IMR-90 (cell line): ENCODE results near the gene ADSS1. TPM values are rescaled to one million over a fixed set of nuclear protein-coding genes. Genes with fewer than 3 reads are reported as not detected.

Experiments used
- ATAC-seq: fragments of 200-7000 bp; cut with Tn5 transposase; 2 replicates; pipeline ENCODE4 v1.9.1; 2020; ENCODE audit warnings: low read depth, mild to moderate bottlenecking, moderate library complexity
- BruUV-seq: library from RNA; stranded (reverse); fragments of 400-500 nt; replicated peaks from 2 replicates; lab custom pipeline; 2021; lab: Mats Ljungman, UMichigan
- CTCF ChIA-PET: fragments of 300-600 bp; formaldehyde crosslinking; extraction: SDS; loops from one replicate; lab custom pipeline; 2021; ENCODE audit warnings: antibody characterized with exemption; lab: Yijun Ruan, JAX
- POLR2A ChIA-PET: fragments of 300-600 bp; sonication (Branson Sonifier 250); formaldehyde crosslinking; loops from one replicate; lab custom pipeline; 2022; ENCODE audit warnings: antibody characterized with exemption; ENCODE audit not compliant: unreplicated experiment; lab: Charles Lee
- DNase-seq: peaks from one replicate; pipeline ENCODE4 v3.0.0; 2013
- H2AFZ ChIP-seq: replicated peaks from 2 replicates; pipeline ENCODE3; 2013; ENCODE audit warnings: low read length, mild to moderate bottlenecking; ENCODE audit not compliant: poor library complexity
- H2AK5ac ChIP-seq: 2 replicates; pipeline ENCODE4 v1.6.1; 2013; ENCODE audit warnings: low read depth, low read length, inconsistent platforms
- H2AK9ac ChIP-seq: replicated peaks from 2 replicates; pipeline ENCODE3; 2013; ENCODE audit warnings: mild to moderate bottlenecking, low read depth, low read length, moderate library complexity; ENCODE audit not compliant: poor library complexity
- H2BK120ac ChIP-seq: 2 replicates; pipeline ENCODE4 v1.6.1; 2013; ENCODE audit warnings: low read depth, low read length, inconsistent platforms
- H2BK15ac ChIP-seq: 3 replicates; pipeline ENCODE4 v1.6.1; 2013; ENCODE audit warnings: low read depth, low read length, inconsistent platforms
- H2BK20ac ChIP-seq: 2 replicates; pipeline ENCODE4 v1.6.1; 2013; ENCODE audit warnings: low read depth, mild to moderate bottlenecking, inconsistent platforms, low read length, moderate library complexity
- H2BK5ac ChIP-seq: 2 replicates; pipeline ENCODE4 v1.6.1; 2013; ENCODE audit warnings: mild to moderate bottlenecking, low read depth, low read length, inconsistent platforms; ENCODE audit not compliant: poor library complexity, severe bottlenecking
- H3K14ac ChIP-seq: replicated peaks from 2 replicates; pipeline ENCODE4 v1.6.1; 2013; ENCODE audit warnings: low read depth, low read length, inconsistent platforms
- H3K18ac ChIP-seq: 2 replicates; pipeline ENCODE4 v1.6.1; 2013; ENCODE audit warnings: low read depth, low read length, control low read depth
- H3K23ac ChIP-seq: 2 replicates; pipeline ENCODE4 v1.6.1; 2013; ENCODE audit warnings: low read depth, low read length, inconsistent platforms
- H3K27ac ChIP-seq: 2 replicates; pipeline ENCODE4 v1.5.1; 2013; ENCODE audit warnings: mild to moderate bottlenecking, control low read depth, low read length; ENCODE audit not compliant: insufficient read depth
- H3K27me3 ChIP-seq: 2 replicates; pipeline ENCODE4 v1.6.1; 2013; ENCODE audit warnings: low read length; ENCODE audit not compliant: control insufficient read depth, insufficient read depth
- H3K36me3 ChIP-seq: 2 replicates; pipeline ENCODE4 v1.6.1; 2013; ENCODE audit warnings: low read length, mixed read lengths; ENCODE audit not compliant: control insufficient read depth, insufficient read depth
- H3K4ac ChIP-seq: 2 replicates; pipeline ENCODE4 v1.6.1; 2013; ENCODE audit warnings: low read depth, low read length, inconsistent platforms
- H3K4me1 ChIP-seq: 2 replicates; pipeline ENCODE4 v1.6.1; 2013; ENCODE audit warnings: low read length, mixed read lengths; ENCODE audit not compliant: control insufficient read depth, insufficient read depth
- H3K4me2 ChIP-seq: 2 replicates; pipeline ENCODE4 v1.6.1; 2013; ENCODE audit warnings: low read depth, mild to moderate bottlenecking, control low read depth, low read length, moderate library complexity
- H3K4me3 ChIP-seq: 2 replicates; pipeline ENCODE4 v1.5.1; 2013; ENCODE audit warnings: low read depth, mild to moderate bottlenecking, control low read depth, low read length, moderate library complexity; ENCODE audit not compliant: insufficient read depth
- H3K56ac ChIP-seq: 2 replicates; pipeline ENCODE4 v1.6.1; 2013; ENCODE audit warnings: low read length, inconsistent platforms; ENCODE audit not compliant: insufficient read depth; ENCODE audit errors: extremely low read depth
- H3K79me1 ChIP-seq, 2 experiments: 2 replicates each; pipeline ENCODE4 v1.6.1; 2013; ENCODE audit warnings: low read length in 2 of 2, inconsistent platforms in 1 of 2, low read depth in 1 of 2
- H3K9ac ChIP-seq: 2 replicates; pipeline ENCODE4 v1.6.1; 2013; ENCODE audit warnings: low read depth, low read length, control low read depth
- H3K9me1 ChIP-seq: 2 replicates; pipeline ENCODE4 v1.6.1; 2013; ENCODE audit warnings: low read length, inconsistent platforms; ENCODE audit not compliant: insufficient read depth
- H3K9me3 ChIP-seq: 2 replicates; pipeline ENCODE4 v1.6.1; 2013; ENCODE audit warnings: low read length; ENCODE audit not compliant: control insufficient read depth, insufficient read depth
- H4K20me1 ChIP-seq: 2 replicates; pipeline ENCODE4 v1.6.1; 2013; ENCODE audit warnings: low read length, inconsistent platforms; ENCODE audit not compliant: insufficient read depth
- H4K5ac ChIP-seq: 2 replicates; pipeline ENCODE4 v1.6.1; 2013; ENCODE audit warnings: mild to moderate bottlenecking, low read depth, low read length, control low read depth
- H4K8ac ChIP-seq, 2 experiments: 2 replicates each; pipeline ENCODE4 v1.6.1; 2013; ENCODE audit warnings: low read depth in 2 of 2, low read length in 2 of 2, control low read depth in 1 of 2, inconsistent platforms in 1 of 2
- H4K91ac ChIP-seq: 2 replicates; pipeline ENCODE4 v1.6.1; 2013; ENCODE audit warnings: low read depth, low read length, inconsistent platforms; ENCODE audit not compliant: insufficient read depth
- CHD1 ChIP-seq: IDR thresholded peaks from 2 replicates; pipeline ENCODE4 v1.6.1; 2012; ENCODE audit warnings: low read depth, low read length, improper control_type of control experiment
- FOS ChIP-seq: fragments of 150-350 bp; IDR thresholded peaks from 2 replicates; pipeline ENCODE4 v1.6.1; 2016; ENCODE audit warnings: low read depth, low read length
- RCOR1 ChIP-seq: IDR thresholded peaks from 2 replicates; pipeline ENCODE4 v1.6.1; 2012; ENCODE audit warnings: mild to moderate bottlenecking, low read length, improper control_type of control experiment; ENCODE audit not compliant: insufficient replicate concordance
- USF2 ChIP-seq: fragments of 150-350 bp; IDR thresholded peaks from 2 replicates; pipeline ENCODE4 v1.6.1; 2017; ENCODE audit warnings: mild to moderate bottlenecking, antibody characterized with exemption, low read length, low read depth
- WGBS, 2 experiments: methylation state at CpG; one replicate each; pipeline versions ENCODE4 v1.1.5 to v1.1.7; 2013; ENCODE audit warnings: missing lambda C conversion rate in 2 of 2; ENCODE audit not compliant: insufficient read length in 1 of 2; ENCODE audit errors: extremely low coverage in 2 of 2; 5-methylcytosine and 5-hydroxymethylcytosine counted together
- dilution Hi-C: fragments of 300-500 bp; cut with HindIII; formaldehyde crosslinking; loops from one replicate; pipeline ENCODE4 v1.14.3; 2018; ENCODE audit warnings: low sequenced_read_pairs; ENCODE audit not compliant: unreplicated experiment
- in situ Hi-C: fragments of 300-500 bp; cut with MboI; formaldehyde crosslinking; loops from 3 replicates; pipeline ENCODE4 v1.14.3; 2019; ENCODE audit warnings: low sequenced_read_pairs, inconsistent platforms, mixed read lengths
- intact Hi-C: fragments of 100-400 bp; cut with micrococcal nuclease; formaldehyde crosslinking; loops from 2 replicates; pipeline ENCODE4 v1.10.0; 2022
- polyA plus RNA-seq, 3 experiments: library from polyadenylated mRNA; depleted of rRNA; stranded (reverse); fragments of >200 nt; gene quantifications; 2 replicates each; pipeline ENCODE4 v1.2.3, GENCODE V29; 2012; ENCODE audit warnings: low replicate concordance in 1 of 3
- total RNA-seq: library from RNA; depleted of rRNA; stranded (reverse); fragments of >200 nt; gene quantifications from 2 replicates; pipeline ENCODE4 v1.2.3, GENCODE V29; 2012

Gene ADSS1
- total and polyA plus RNA-seq, 2 of the 4 experiments (the other 2 are of a cell fraction) = 1.8 to 5.2 TPM

GRCh38 chr14:104767634-104767918, 43.5 kb downstream of the ADSS1 start:
- in situ Hi-C loops = loop anchor here (5.0 kb wide), 1 partner anchor 55 kb away; no protein-coding TSS in a partner anchor
- H2BK20ac ChIP-seq = no peak overlapping the region
- no peaks in the 10 kb centered on the region for H3K9me1 ChIP-seq
- H3K27ac ChIP-seq = no peak overlapping the region
- no peak overlapping the region for H3K18ac ChIP-seq
- peaks cover 23% of the 10 kb centered on the region for H3K36me3 ChIP-seq
- H2AK5ac ChIP-seq = no peak overlapping the region
- H3K23ac ChIP-seq = no peak overlapping the region
- ChIA-PET POLR2A (no interaction called here), CTCF (no interaction called here)
- no peak overlapping the region for H2BK15ac ChIP-seq
- no peaks in the 10 kb centered on the region for H3K27me3 ChIP-seq
- H3K9me3 ChIP-seq = no peaks in the 10 kb centered on the region; the same call in 1 of the 2 replicates
- H3K14ac ChIP-seq = no peak overlapping the region
- H2AK9ac ChIP-seq = no peak overlapping the region
- H2BK5ac ChIP-seq = no peak overlapping the region
- no peak for TF ChIP-seq USF2
- TF ChIP-seq FOS = no peak
- TF ChIP-seq RCOR1 = no peak
- no peak for TF ChIP-seq CHD1
- no peak overlapping the region for H3K4me2 ChIP-seq
- no peak overlapping the region for H3K4me3 ChIP-seq
- peaks cover 0 to 6% of the 10 kb centered on the region in 2 experiments; a peak in 1 of 4 replicates for H3K79me1 ChIP-seq
- H3K9ac ChIP-seq = no peak overlapping the region
- H3K4ac ChIP-seq = no peak overlapping the region
- no peak overlapping the region for H3K56ac ChIP-seq
- ATAC-seq (no peak), DNase-seq (no peak)
- H4K5ac ChIP-seq = no peak overlapping the region
- no TSS peak for BruUV-seq
- peaks cover 14% of the 10 kb centered on the region for H4K20me1 ChIP-seq
- no peak overlapping the region for H4K8ac ChIP-seq
- no peak overlapping the region for H2BK120ac ChIP-seq
- dilution Hi-C loops = no loop called here
- WGBS, 2 experiments = 100% methylated on average over 2 of the region's 5 CpGs; no CpG with 5 or more reads in 1 of the 2 experiments
- intact Hi-C loops = no loop called here
- no peak overlapping the region for H2AFZ ChIP-seq
- no peak overlapping the region for H4K91ac ChIP-seq
- peaks cover 5% of the 10 kb centered on the region for H3K4me1 ChIP-seq
